ENCODE results near the gene ADAMTSL1.

GRCh38 chr9:18689921-18690320, 216.0 kb downstream of the ADAMTSL1 start:
- TF ChIP-seq CTCF (IDR thresholded peaks at IDR 0.05) (no peak), POLR2A (IDR thresholded peaks at IDR 0.05) (no peak), EP300 (IDR thresholded peaks at IDR 0.05) (no peak), POLR2AphosphoS5 (IDR thresholded peaks at IDR 0.05) (no peak)
